Activated B cell treated with CpG ODN at 0.5 μM for 24 hours (primary cell): ENCODE data around the gene TIAM1. TPM values are rescaled to one million over a fixed set of nuclear protein-coding genes. Genes with fewer than 3 reads are reported as not detected.

Source experiments
- ATAC-seq: fragments of 200-7000 bp; cut with Tn5 transposase; one replicate; pipeline ENCODE4 v1.10.0; 2021; ENCODE audit warnings: low read depth, mild to moderate bottlenecking, moderate library complexity
- CTCF ChIA-PET: fragments of 350-600 bp; sonication (Branson Sonifier 250); formaldehyde crosslinking; loops from one replicate; lab custom pipeline; 2021; ENCODE audit warnings: antibody characterized with exemption; lab: Charles Lee
- POLR2A ChIA-PET: fragments of 350-600 bp; sonication (Branson Sonifier 250); formaldehyde crosslinking; loops from one replicate; lab custom pipeline; 2021; ENCODE audit warnings: antibody characterized with exemption; lab: Charles Lee
- DNase-seq: peaks from one replicate; pipeline ENCODE4 v3.0.0; 2022
- H3K27ac Mint-ChIP-seq: one replicate; pipeline ENCODE4 v1.8.0; 2020; ENCODE audit warnings: mixed read lengths
- H3K27me3 Mint-ChIP-seq: one replicate; pipeline ENCODE4 v1.8.0; 2021; ENCODE audit warnings: mixed read lengths
- H3K36me3 Mint-ChIP-seq: one replicate; pipeline ENCODE4 v1.8.0; 2021; ENCODE audit warnings: low read depth, mixed read lengths
- H3K4me1 Mint-ChIP-seq: one replicate; pipeline ENCODE4 v1.8.0; 2021; ENCODE audit warnings: mixed read lengths
- H3K4me3 Mint-ChIP-seq: one replicate; pipeline ENCODE4 v1.8.0; 2020; ENCODE audit warnings: mild to moderate bottlenecking, mixed read lengths
- H3K9me3 Mint-ChIP-seq: one replicate; pipeline ENCODE4 v1.8.0; 2020; ENCODE audit warnings: mixed read lengths
- CTCF ChIP-seq: fragments of 200-600 bp; IDR thresholded peaks from one replicate; pipeline ENCODE4 v1.8.0; 2022; ENCODE audit warnings: antibody characterized with exemption, mild to moderate bottlenecking
- intact Hi-C: fragments of 100-400 bp; cut with micrococcal nuclease; formaldehyde crosslinking; loops from one replicate; pipeline ENCODE4 v1.15.1; 2024
- total RNA-seq: library from RNA; stranded (reverse); gene quantifications from 2 replicates; pipeline ENCODE4 v1.2.3, GENCODE V29; 2022

The TIAM1 gene
- total RNA-seq, 1 donor from 2014 or later = 0.84 TPM

- CTCF ChIA-PET = interaction anchor here (1.1 kb wide), 1 partner anchor 15 kb away, joined by 3 read pairs; no protein-coding TSS in a partner anchor
Measured at GRCh38 chr21:31156662-31157061, 187.4 kb downstream of the TIAM1 start.

GRCh38 chr21:31156169-31156568 lies 187.9 kb downstream of the TIAM1 start:
- H3K4me3 Mint-ChIP-seq = no peak overlapping the region
- H3K27me3 Mint-ChIP-seq = peaks cover 2% of the 10 kb centered on the region
- ChIA-PET CTCF (no interaction called here), POLR2A (no interaction called here)
- H3K9me3 Mint-ChIP-seq = peaks cover 14% of the 10 kb centered on the region
- ATAC-seq (no peak), DNase-seq (no peak)
- no peak for TF ChIP-seq CTCF
- no peaks in the 10 kb centered on the region for H3K36me3 Mint-ChIP-seq
- no peak overlapping the region for H3K27ac Mint-ChIP-seq
- intact Hi-C loops = no loop called here
- H3K4me1 Mint-ChIP-seq = peaks cover 2% of the 10 kb centered on the region

More at GRCh38 chr21:31156662-31157061, 187.4 kb downstream of the TIAM1 start:
- H3K27ac Mint-ChIP-seq = no peak overlapping the region
- peaks cover 14% of the 10 kb centered on the region for H3K9me3 Mint-ChIP-seq
- DNase-seq = no peak
- TF ChIP-seq CTCF = no peak
- peaks cover 2% of the 10 kb centered on the region for H3K4me1 Mint-ChIP-seq
- intact Hi-C loops = no loop called here
- no peak overlapping the region for H3K4me3 Mint-ChIP-seq
- peaks cover 2% of the 10 kb centered on the region for H3K27me3 Mint-ChIP-seq
- POLR2A ChIA-PET = no interaction called here
- no peaks in the 10 kb centered on the region for H3K36me3 Mint-ChIP-seq
- ATAC-seq = no peak

GRCh38 chr21:31151156-31152045 lies 192.7 kb downstream of the TIAM1 start:
- intact Hi-C loops = no loop called here
- DNase-seq (no peak), ATAC-seq (no peak)
- Mint-ChIP-seq H3K4me3 (no peak overlapping the region), H3K4me1 (no peaks in the 10 kb centered on the region), H3K27me3 (peaks cover 2% of the 10 kb centered on the region), H3K9me3 (peaks cover 12% of the 10 kb centered on the region), H3K36me3 (no peaks in the 10 kb centered on the region), H3K27ac (no peak overlapping the region)
- no peak for TF ChIP-seq CTCF
- ChIA-PET POLR2A (no interaction called here), CTCF (no interaction called here)

DNA sequence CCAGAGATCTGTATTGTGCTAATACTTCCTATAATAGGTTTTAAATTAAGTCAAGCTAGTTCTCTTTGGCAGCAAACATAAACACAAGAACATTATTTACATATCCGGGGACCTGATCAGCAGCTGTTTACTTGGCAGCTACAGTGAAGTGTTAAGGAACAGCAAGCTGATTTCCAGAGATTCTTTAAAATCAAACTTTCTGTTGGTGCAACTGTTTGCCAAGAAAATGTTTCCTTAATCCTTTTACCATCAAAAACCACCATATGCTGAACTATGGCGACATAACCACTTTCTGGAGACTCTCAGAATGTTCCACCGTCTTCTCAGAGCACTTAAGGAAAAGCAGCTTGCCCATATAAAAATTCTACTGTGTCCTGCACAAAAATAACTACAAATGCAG lies 198.8 kb downstream of the TIAM1 start:
- Mint-ChIP-seq H3K27me3 (peaks cover 2% of the 10 kb centered on the region), H3K9me3 (peaks cover 5% of the 10 kb centered on the region), H3K4me1 (no peaks in the 10 kb centered on the region), H3K36me3 (no peaks in the 10 kb centered on the region), H3K4me3 (no peak overlapping the region), H3K27ac (no peak overlapping the region)
- ATAC-seq = no peak
- TF ChIP-seq CTCF = no peak
- CTCF ChIA-PET = no interaction called here
- POLR2A ChIA-PET = interaction anchor here (0.6 kb wide), 1 partner anchor 403 kb away, joined by 3 read pairs; no protein-coding TSS in a partner anchor
- no peak for DNase-seq
- intact Hi-C loops = no loop called here

DNA sequence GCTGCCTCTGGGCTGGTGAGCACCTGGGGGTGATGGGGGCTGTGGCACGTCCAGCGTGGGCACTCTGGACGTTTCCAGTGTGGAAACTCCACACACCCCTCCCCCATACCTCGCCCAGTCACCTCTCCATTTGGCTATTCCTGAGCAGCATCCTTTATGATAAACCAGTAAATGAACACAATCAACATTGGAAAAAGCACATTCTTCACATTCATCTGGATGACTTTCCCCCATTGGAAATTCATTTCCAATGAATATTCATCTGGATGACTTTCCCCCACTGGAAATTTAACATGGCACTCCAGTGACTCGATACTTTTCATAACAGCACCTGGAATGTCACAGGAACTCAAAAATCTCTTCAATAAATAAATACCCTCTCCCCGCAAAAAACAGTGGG lies 201.0 kb downstream of the TIAM1 start:
- ATAC-seq = no peak
- ChIA-PET POLR2A (no interaction called here), CTCF (no interaction called here)
- no peaks in the 10 kb centered on the region for H3K36me3 Mint-ChIP-seq
- intact Hi-C loops = no loop called here
- no peak overlapping the region for H3K4me3 Mint-ChIP-seq
- no peak for TF ChIP-seq CTCF
- H3K27me3 Mint-ChIP-seq = peaks cover 2% of the 10 kb centered on the region
- no peak overlapping the region for H3K27ac Mint-ChIP-seq
- H3K4me1 Mint-ChIP-seq = no peaks in the 10 kb centered on the region
- H3K9me3 Mint-ChIP-seq = peaks cover 2% of the 10 kb centered on the region
- DNase-seq = no peak
